ENCODE data around the gene CEP192.
A peak's percentile ranks its signal among the peaks of the same experiment; 100 is the strongest.
"Not testable (repeated sequence)": the region's sequence is repeated elsewhere in the genome, so short reads cannot be mapped to it uniquely, and the experiment has no call there.

The CEP192 gene

GRCh38 chr18:13078065-13078464, 86.9 kb downstream of the CEP192 start:
- H3K4me3 ChIP-seq (ENCODE audit: low read depth, low read length); DNase-seq (ENCODE audit: low read depth): not testable (repeated sequence)

GRCh38 chr18:13086906-13087305, 95.7 kb downstream of the CEP192 start:
- no peak for DNase-seq (ENCODE audit: low read depth)
- H3K4me3 ChIP-seq (ENCODE audit: low read depth, low read length), result no peak overlapping the region

- DNase-seq (ENCODE audit: low read depth), result no peak
- H3K4me3 ChIP-seq (ENCODE audit: low read depth, low read length), result no peak overlapping the region
Observed at GRCh38 chr18:13095466-13095865, 104.3 kb downstream of the CEP192 start.

GRCh38 chr18:13096232-13096631, 105.1 kb downstream of the CEP192 start:
- no peak for DNase-seq (ENCODE audit: low read depth)

GRCh38 chr18:13096719-13097118, 105.6 kb downstream of the CEP192 start:
- DNase-seq (ENCODE audit: low read depth), result no peak
- H3K4me3 ChIP-seq (ENCODE audit: low read depth, low read length), result no peak overlapping the region

More at GRCh38 chr18:13096232-13096631, 105.1 kb downstream of the CEP192 start:
- no peak overlapping the region for H3K4me3 ChIP-seq (ENCODE audit: low read depth, low read length)

GRCh38 chr18:13098104-13098503, 106.9 kb downstream of the CEP192 start:
- H3K4me3 ChIP-seq (ENCODE audit: low read depth, low read length); DNase-seq (ENCODE audit: low read depth): not testable (repeated sequence)

- DNase-seq (ENCODE audit: low read depth), result no peak
- H3K4me3 ChIP-seq (ENCODE audit: low read depth, low read length), result no peak overlapping the region
Observed at GRCh38 chr18:13099113-13099512, 108.0 kb downstream of the CEP192 start.

GRCh38 chr18:13100942-13101658, 109.9 kb downstream of the CEP192 start:
- DNase-seq (ENCODE audit: low read depth), result no peak
- H3K4me3 ChIP-seq (ENCODE audit: low read depth, low read length), result no peak overlapping the region

GRCh38 chr18:13101659-13102197, 110.6 kb downstream of the CEP192 start:
- no peak overlapping the region for H3K4me3 ChIP-seq (ENCODE audit: low read depth, low read length)
- DNase-seq (ENCODE audit: low read depth), result no peak

- no peak overlapping the region for H3K4me3 ChIP-seq (ENCODE audit: low read depth, low read length)
- DNase-seq (ENCODE audit: low read depth), result no peak
Observed at GRCh38 chr18:13103366-13103765, 112.2 kb downstream of the CEP192 start.

- DNase-seq (ENCODE audit: low read depth), result no peak
- no peak overlapping the region for H3K4me3 ChIP-seq (ENCODE audit: low read depth, low read length)
Observed at GRCh38 chr18:13105059-13105458, 113.9 kb downstream of the CEP192 start.

- no peak for DNase-seq (ENCODE audit: low read depth)
Observed at GRCh38 chr18:13107074-13107473, 115.9 kb downstream of the CEP192 start.

GRCh38 chr18:13108330-13108729, 117.2 kb downstream of the CEP192 start:
- no peak overlapping the region for H3K4me3 ChIP-seq (ENCODE audit: low read depth, low read length)
- no peak for DNase-seq (ENCODE audit: low read depth)

More at GRCh38 chr18:13107074-13107473, 115.9 kb downstream of the CEP192 start:
- no peak overlapping the region for H3K4me3 ChIP-seq (ENCODE audit: low read depth, low read length)

GRCh38 chr18:13110559-13110958, 119.4 kb downstream of the CEP192 start:
- H3K4me3 ChIP-seq (ENCODE audit: low read depth, low read length), result no peak overlapping the region
- DNase-seq (ENCODE audit: low read depth), result no peak

GRCh38 chr18:13112982-13113381, 121.8 kb downstream of the CEP192 start:
- no peak for DNase-seq (ENCODE audit: low read depth)

GRCh38 chr18:13120255-13120654, 129.1 kb downstream of the CEP192 start:
- no peak for DNase-seq (ENCODE audit: low read depth)
- H3K4me3 ChIP-seq (ENCODE audit: low read depth, low read length), result no peak overlapping the region

More at GRCh38 chr18:13112982-13113381, 121.8 kb downstream of the CEP192 start:
- no peak overlapping the region for H3K4me3 ChIP-seq (ENCODE audit: low read depth, low read length)

- H3K4me3 ChIP-seq (ENCODE audit: low read depth, low read length), result no peak overlapping the region
- DNase-seq (ENCODE audit: low read depth), result peak; percentile 19
Observed at GRCh38 chr18:13120983-13121441, 129.8 kb downstream of the CEP192 start.

- no peak overlapping the region for H3K4me3 ChIP-seq (ENCODE audit: low read depth, low read length)
- no peak for DNase-seq (ENCODE audit: low read depth)
Observed at GRCh38 chr18:13124411-13124810, 133.2 kb downstream of the CEP192 start.

- no peak overlapping the region for H3K4me3 ChIP-seq (ENCODE audit: low read depth, low read length)
- DNase-seq (ENCODE audit: low read depth), result no peak
Observed at GRCh38 chr18:13125191-13125590, 134.0 kb downstream of the CEP192 start.

- DNase-seq (ENCODE audit: low read depth), result no peak
- no peak overlapping the region for H3K4me3 ChIP-seq (ENCODE audit: low read depth, low read length)
Observed at GRCh38 chr18:13126966-13127598, 135.9 kb downstream of the CEP192 start.

GRCh38 chr18:13131283-13131682, 140.1 kb downstream of the CEP192 start:
- no peak for DNase-seq (ENCODE audit: low read depth)
- H3K4me3 ChIP-seq (ENCODE audit: low read depth, low read length), result no peak overlapping the region
